SU-DHL-6 (cell line): ENCODE results near the gene EEFSEC.

ENCODE experiments used
- H2AFZ ChIP-seq: fragments of 200-600 bp; sonication (generic); 2 replicates; pipeline ENCODE4 v1.6.1; 2014; ENCODE audit warnings: low read depth, mild to moderate bottlenecking, moderate library complexity, mixed read lengths, antibody characterized with exemption, low read length; ENCODE audit not compliant: severe bottlenecking
- H3F3A ChIP-seq: fragments of 200-600 bp; shearing (Covaris generic); 2 replicates; pipeline ENCODE4 v1.6.0; 2016; ENCODE audit warnings: antibody characterized with exemption, mild to moderate bottlenecking; ENCODE audit not compliant: insufficient read depth
- H3K27ac ChIP-seq: fragments of 200-600 bp; sonication (generic); 2 replicates; pipeline ENCODE4 v1.5.1; 2016; ENCODE audit warnings: low read depth, mild to moderate bottlenecking, low read length, moderate library complexity, mixed read lengths
- H3K27me3 ChIP-seq: fragments of 200-600 bp; sonication (generic), shearing (Covaris generic); 2 replicates; pipeline ENCODE4 v1.6.0; 2014; ENCODE audit warnings: mild to moderate bottlenecking, low read length
- H3K36me3 ChIP-seq: fragments of 200-600 bp; sonication (generic); 2 replicates; pipeline ENCODE4 v1.6.1; 2014; ENCODE audit warnings: mild to moderate bottlenecking, low read length, mixed read lengths
- H3K4me2 ChIP-seq: fragments of 300-600, 200-600 bp; shearing (Covaris generic), sonication (generic); 2 replicates; pipeline ENCODE4 v1.6.0; 2014; ENCODE audit warnings: low read length, low read depth, mild to moderate bottlenecking; ENCODE audit not compliant: poor library complexity, severe bottlenecking
- H3K4me3 ChIP-seq: fragments of 200-600 bp; sonication (generic); 2 replicates; pipeline ENCODE4 v1.5.1; 2014; ENCODE audit warnings: antibody characterized with exemption, low read length, mild to moderate bottlenecking, mixed read lengths; ENCODE audit not compliant: insufficient read depth, poor library complexity, severe bottlenecking
- H3K79me2 ChIP-seq: fragments of 200-600 bp; sonication (generic); 2 replicates; pipeline ENCODE4 v1.6.1; 2014; ENCODE audit warnings: mild to moderate bottlenecking, low read length, moderate library complexity; ENCODE audit not compliant: insufficient read depth
- H3K9ac ChIP-seq: fragments of 200-600 bp; sonication (generic); 2 replicates; pipeline ENCODE4 v1.7.0; 2014; ENCODE audit warnings: mild to moderate bottlenecking, low read length
- H3K9me2 ChIP-seq: fragments of 200-600 bp; sonication (generic); replicated peaks from 2 replicates; pipeline ENCODE4 v1.6.1; 2014; ENCODE audit warnings: low read length; ENCODE audit not compliant: insufficient read depth
- H3K9me3 ChIP-seq: fragments of 200-600 bp; sonication (generic); 2 replicates; pipeline ENCODE4 v1.6.1; 2014; ENCODE audit warnings: low read length, mixed read lengths; ENCODE audit not compliant: insufficient read depth
- H4K20me1 ChIP-seq: fragments of 200-600 bp; sonication (generic); 2 replicates; pipeline ENCODE4 v1.6.1; 2014; ENCODE audit warnings: low read depth, mild to moderate bottlenecking, antibody characterized with exemption, low read length, moderate library complexity, mixed read lengths
- CTCF ChIP-seq: fragments of 200-600 bp; sonication (generic); IDR thresholded peaks from one replicate; pipeline ENCODE4 v1.5.1; 2017; ENCODE audit warnings: antibody characterized with exemption, mild to moderate bottlenecking, low read length, moderate library complexity; ENCODE audit not compliant: insufficient read depth, poor library complexity, severe bottlenecking
- EZH2phosphoT487 ChIP-seq: fragments of 200-600 bp; sonication (generic), shearing (Covaris generic); conservative IDR thresholded peaks from 2 replicates; pipeline ENCODE4 v1.6.1; 2018; ENCODE audit warnings: mild to moderate bottlenecking, antibody characterized with exemption, low read length, moderate library complexity, mixed read lengths

Gene EEFSEC

GRCh38 chr3:128283421-128283820, 130.1 kb downstream of the EEFSEC start:
- Histone ChIP-seq H4K20me1 (no peaks in the 10 kb centered on the region), H3K9me2 (no peaks in the 10 kb centered on the region), H3K9ac (no peak overlapping the region), H3K79me2 (no peaks in the 10 kb centered on the region), H3K4me3 (no peak overlapping the region), H3K36me3 (no peaks in the 10 kb centered on the region), H3K27me3 (no peaks in the 10 kb centered on the region), H3F3A (no peaks in the 10 kb centered on the region), H3K9me3 (no peaks in the 10 kb centered on the region), H3K4me2 (no peak overlapping the region), H3K27ac (no peak overlapping the region), H2AFZ (no peak overlapping the region)
- TF ChIP-seq EZH2phosphoT487, result no peak
- no peak for TF ChIP-seq CTCF

- H3K36me3 ChIP-seq, result no peaks in the 10 kb centered on the region
- no peaks in the 10 kb centered on the region for H3K27me3 ChIP-seq
- no peak overlapping the region for H3K27ac ChIP-seq
- no peak overlapping the region for H3K4me2 ChIP-seq
- no peak for TF ChIP-seq EZH2phosphoT487
- TF ChIP-seq CTCF, result no peak
- no peaks in the 10 kb centered on the region for H3F3A ChIP-seq
- no peaks in the 10 kb centered on the region for H3K9me2 ChIP-seq
- no peak overlapping the region for H3K4me3 ChIP-seq
- H4K20me1 ChIP-seq, result no peaks in the 10 kb centered on the region
- no peaks in the 10 kb centered on the region for H3K79me2 ChIP-seq
- H2AFZ ChIP-seq, result no peak overlapping the region
- no peaks in the 10 kb centered on the region for H3K9me3 ChIP-seq
- H3K9ac ChIP-seq, result no peak overlapping the region
These were observed 132.0 kb downstream of the EEFSEC start for GRCh38 chr3:128285042-128285966.

- Histone ChIP-seq H2AFZ (no peak overlapping the region), H3K79me2 (no peaks in the 10 kb centered on the region), H3K36me3 (no peaks in the 10 kb centered on the region), H3K27me3 (no peaks in the 10 kb centered on the region), H3F3A (no peaks in the 10 kb centered on the region), H3K27ac (no peak overlapping the region), H4K20me1 (no peaks in the 10 kb centered on the region), H3K9ac (no peak overlapping the region), H3K9me2 (no peaks in the 10 kb centered on the region), H3K4me3 (no peak overlapping the region), H3K4me2 (no peak overlapping the region), H3K9me3 (no peaks in the 10 kb centered on the region)
- TF ChIP-seq EZH2phosphoT487, result no peak
- TF ChIP-seq CTCF, result no peak
These were observed 132.7 kb downstream of the EEFSEC start for GRCh38 chr3:128285967-128286321.
